ENCODE results near the gene HBEGF.

HBEGF gene

GRCh38 chr5:140346348-140347221 is at the start of gene HBEGF:
TSS of gene HBEGF (minus strand) at chr5:140346603. CDS start at chr5:140346328, 275 bp downstream.
- peak; percentile 46 for DNase-seq (ENCODE audit: low spot score)

- no peak for DNase-seq (ENCODE audit: low spot score)
Observed at GRCh38 chr5:140393738-140394137, 47.3 kb upstream of the HBEGF start.

- no peak for DNase-seq (ENCODE audit: low spot score)
Observed at GRCh38 chr5:140391732-140392131, 45.3 kb upstream of the HBEGF start.

- no peak for DNase-seq (ENCODE audit: low spot score)
Observed at GRCh38 chr5:140391312-140391711, 44.9 kb upstream of the HBEGF start.

GRCh38 chr5:140388052-140388451 is 41.6 kb upstream of the HBEGF start:
- no peak for DNase-seq (ENCODE audit: low spot score)

- DNase-seq (ENCODE audit: low spot score): no peak
Observed at GRCh38 chr5:140383300-140383699, 36.9 kb upstream of the HBEGF start.

GRCh38 chr5:140382866-140383265 is 36.5 kb upstream of the HBEGF start:
- DNase-seq (ENCODE audit: low spot score): no peak

GRCh38 chr5:140381972-140382371 is 35.6 kb upstream of the HBEGF start:
- DNase-seq (ENCODE audit: low spot score): no peak

- no peak for DNase-seq (ENCODE audit: low spot score)
Observed at GRCh38 chr5:140381351-140381750, 34.9 kb upstream of the HBEGF start.

- DNase-seq (ENCODE audit: low spot score): peak; percentile 71
Observed at GRCh38 chr5:140372971-140373487, 26.6 kb upstream of the HBEGF start.

- no peak for DNase-seq (ENCODE audit: low spot score)
Observed at GRCh38 chr5:140371356-140372151, 25.2 kb upstream of the HBEGF start.

GRCh38 chr5:140367256-140368013 is 21.0 kb upstream of the HBEGF start:
- no peak for DNase-seq (ENCODE audit: low spot score)

GRCh38 chr5:140366589-140367255 is 20.3 kb upstream of the HBEGF start:
- DNase-seq (ENCODE audit: low spot score): no peak

GRCh38 chr5:140365941-140366340 is 19.5 kb upstream of the HBEGF start:
- DNase-seq (ENCODE audit: low spot score): no peak

- DNase-seq (ENCODE audit: low spot score): no peak
Observed at GRCh38 chr5:140365282-140365681, 18.9 kb upstream of the HBEGF start.

GRCh38 chr5:140364472-140364765 is 18.0 kb upstream of the HBEGF start:
- DNase-seq (ENCODE audit: low spot score): no peak

- DNase-seq (ENCODE audit: low spot score): no peak
Observed at GRCh38 chr5:140363631-140364471, 17.4 kb upstream of the HBEGF start.

- peak; percentile 78 for DNase-seq (ENCODE audit: low spot score)
Observed at GRCh38 chr5:140362875-140363630, 16.6 kb upstream of the HBEGF start.

- no peak for DNase-seq (ENCODE audit: low spot score)
Observed at GRCh38 chr5:140362311-140362710, 15.9 kb upstream of the HBEGF start.

- no peak for DNase-seq (ENCODE audit: low spot score)
Observed at GRCh38 chr5:140361901-140362300, 15.5 kb upstream of the HBEGF start.
